ENCODE data around the gene ABCA4. TPM values are rescaled to one million over a fixed set of nuclear protein-coding genes. Genes with fewer than 3 reads are reported as not detected.
A peak's percentile ranks its signal among the peaks of the same experiment; 100 is the strongest.

The ABCA4 gene
- total and polyA plus RNA-seq, 5 donors: 0.06 to 0.19 (median 0.09) TPM; not detected in 2

DNA sequence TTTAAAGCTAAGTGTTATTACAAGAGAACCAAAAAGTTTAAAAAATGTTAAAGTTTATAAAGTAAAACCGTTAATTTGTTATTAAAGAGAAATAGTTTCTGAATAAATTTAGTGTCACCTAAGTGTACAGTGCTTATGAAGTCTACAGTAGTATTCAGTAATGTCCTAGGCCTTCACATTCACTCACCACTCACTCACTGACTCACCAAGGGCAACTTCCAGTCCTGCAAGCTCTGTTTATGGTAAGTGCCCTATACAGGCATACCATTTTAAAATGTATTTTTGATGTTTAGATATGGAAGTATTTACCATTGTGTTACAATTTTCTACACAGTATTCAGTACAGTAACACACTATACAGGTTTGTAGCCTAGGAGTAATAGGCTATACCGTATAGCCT, 151.6 kb downstream of the ABCA4 start:
- ATAC-seq (no peak), DNase-seq (no peak)
- intact Hi-C loops (cut with DNase I): no loop called here
- H3K27ac ChIP-seq (ENCODE audit: low read length): no peak overlapping the region
- H3K4me1 ChIP-seq (ENCODE audit: control insufficient read depth, insufficient read depth, low read length): no peaks in the 10 kb centered on the region
- H3K27me3 ChIP-seq (ENCODE audit: control insufficient read depth, insufficient read depth): no peaks in the 10 kb centered on the region
- WGBS: 80% methylated on average over 2 of the region's 2 CpGs
- no peaks in the 10 kb centered on the region for H3K9me3 ChIP-seq (ENCODE audit: control insufficient read depth, low read length)
- no peak overlapping the region for H3K4me3 ChIP-seq (ENCODE audit: low read length)

DNA sequence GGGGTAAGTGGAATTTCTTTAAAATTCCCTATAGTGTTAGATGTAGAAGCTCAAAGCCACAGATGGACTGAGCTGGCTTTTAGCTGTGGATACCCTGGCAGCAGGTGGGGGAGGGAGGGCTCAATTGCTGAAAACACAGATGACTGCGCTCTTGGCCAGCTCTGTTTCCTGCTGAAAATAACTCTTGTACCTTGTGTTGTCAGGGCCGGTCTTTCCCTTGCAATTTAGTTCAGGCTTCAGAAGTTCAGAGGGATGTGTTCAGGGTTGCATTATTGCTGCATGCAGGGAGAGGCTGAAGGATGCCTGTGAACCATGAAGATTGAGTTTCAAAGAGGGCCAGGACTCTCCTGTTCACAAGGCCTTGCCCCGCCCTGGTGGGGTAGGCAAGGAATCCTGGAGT, 153.6 kb downstream of the ABCA4 start:
- Histone ChIP-seq H3K9me3 (ENCODE audit: control insufficient read depth, low read length) (no peaks in the 10 kb centered on the region), H3K27me3 (ENCODE audit: control insufficient read depth, insufficient read depth) (no peaks in the 10 kb centered on the region), H3K27ac (ENCODE audit: low read length) (no peak overlapping the region), H3K4me1 (ENCODE audit: control insufficient read depth, insufficient read depth, low read length) (no peaks in the 10 kb centered on the region), H3K4me3 (ENCODE audit: low read length) (no peak overlapping the region)
- 64% methylated on average over 3 of the region's 3 CpGs for WGBS
- no peak for DNase-seq
- no peak for ATAC-seq
- intact Hi-C loops (cut with DNase I): no loop called here

DNA sequence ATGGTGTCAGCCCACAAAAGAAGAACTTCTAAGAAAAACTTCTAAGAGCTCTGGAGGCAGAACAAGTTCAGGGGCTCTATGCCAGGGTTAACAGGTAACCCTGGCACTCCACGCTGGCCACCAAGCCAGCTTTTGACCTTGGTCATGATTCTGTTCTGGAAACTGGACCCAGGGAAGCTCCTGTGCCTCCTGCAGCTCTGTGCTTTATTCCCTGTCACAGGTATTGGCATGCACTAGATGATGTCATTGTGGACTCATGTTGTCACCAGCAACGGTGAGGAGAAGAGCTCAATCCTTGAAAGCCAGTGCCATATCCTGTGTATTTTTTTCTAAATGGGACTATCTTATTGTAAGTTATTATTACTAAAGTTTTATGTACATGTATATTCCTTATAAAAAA, 155.1 kb downstream of the ABCA4 start:
- ATAC-seq: no peak
- intact Hi-C loops (cut with DNase I): no loop called here

DNA sequence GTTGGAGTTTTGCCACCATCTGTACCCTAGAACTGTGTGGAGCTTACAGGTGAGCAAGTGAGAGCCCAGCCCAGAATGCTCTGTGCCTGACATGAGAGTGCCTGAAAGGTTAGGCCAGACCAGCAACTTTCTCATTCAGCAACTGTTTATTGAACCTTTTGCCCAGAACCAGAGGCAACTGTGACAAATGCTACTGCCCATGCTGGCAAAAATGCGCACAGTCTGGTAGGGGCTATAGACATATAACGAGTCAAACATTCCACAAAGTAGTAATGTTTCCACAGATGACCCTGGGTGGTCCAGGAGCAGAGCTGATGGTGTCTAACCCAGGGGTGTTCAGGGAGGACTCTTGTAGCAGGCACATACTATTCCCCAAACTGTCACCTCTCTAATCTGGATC, 155.7 kb downstream of the ABCA4 start:
- no peaks in the 10 kb centered on the region for H3K27me3 ChIP-seq (ENCODE audit: control insufficient read depth, insufficient read depth)
- H3K27ac ChIP-seq (ENCODE audit: low read length): no peak overlapping the region
- no peaks in the 10 kb centered on the region for H3K9me3 ChIP-seq (ENCODE audit: control insufficient read depth, low read length)
- H3K4me3 ChIP-seq (ENCODE audit: low read length): no peak overlapping the region
- DNase-seq (no peak), ATAC-seq (no peak)
- WGBS: 94% methylated on average over 2 of the region's 2 CpGs
- H3K4me1 ChIP-seq (ENCODE audit: control insufficient read depth, insufficient read depth, low read length): no peaks in the 10 kb centered on the region
- intact Hi-C loops (cut with DNase I): no loop called here

More for the DNA sequence above, 155.1 kb downstream of the ABCA4 start:
- H3K4me3 ChIP-seq (ENCODE audit: low read length): no peak overlapping the region
- 71% methylated on average over 2 of the region's 2 CpGs for WGBS
- H3K27me3 ChIP-seq (ENCODE audit: control insufficient read depth, insufficient read depth): no peaks in the 10 kb centered on the region
- no peak for DNase-seq
- no peaks in the 10 kb centered on the region for H3K4me1 ChIP-seq (ENCODE audit: control insufficient read depth, insufficient read depth, low read length)
- H3K27ac ChIP-seq (ENCODE audit: low read length): no peak overlapping the region
- H3K9me3 ChIP-seq (ENCODE audit: control insufficient read depth, low read length): no peaks in the 10 kb centered on the region

DNA sequence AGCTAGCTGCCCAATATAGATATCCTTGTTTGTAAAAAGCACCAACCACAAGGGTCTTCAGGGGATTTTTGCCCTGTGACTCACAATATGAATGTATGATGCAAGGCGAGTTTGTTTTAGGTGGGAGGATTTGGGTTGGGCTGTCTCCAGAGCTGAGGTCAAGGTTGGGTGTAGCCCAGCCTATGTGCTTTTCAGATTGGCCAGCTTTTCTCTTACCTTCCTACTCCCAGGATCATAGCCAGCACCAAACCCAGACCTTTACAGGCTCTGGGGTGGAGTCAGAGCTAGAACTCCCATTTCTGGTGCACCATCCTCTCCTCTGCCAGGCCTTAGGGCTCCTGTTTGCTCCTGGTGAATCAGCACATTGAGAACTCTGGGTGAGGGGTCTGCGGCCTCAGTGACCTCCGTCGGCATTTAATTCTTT, 156.2 kb downstream of the ABCA4 start:
- no peak overlapping the region for H3K4me3 ChIP-seq (ENCODE audit: low read length)
- 82% methylated on average over 4 of the region's 4 CpGs for WGBS
- no peaks in the 10 kb centered on the region for H3K9me3 ChIP-seq (ENCODE audit: control insufficient read depth, low read length)
- intact Hi-C loops (cut with DNase I): no loop called here
- no peaks in the 10 kb centered on the region for H3K4me1 ChIP-seq (ENCODE audit: control insufficient read depth, insufficient read depth, low read length)
- ATAC-seq (peak; percentile 25 to 43), DNase-seq (peak in 1 of 3 donors; percentile 31)
- no peak overlapping the region for H3K27ac ChIP-seq (ENCODE audit: low read length)
- H3K27me3 ChIP-seq (ENCODE audit: control insufficient read depth, insufficient read depth): no peaks in the 10 kb centered on the region

GRCh38 chr1:93964096-93964776, 156.7 kb downstream of the ABCA4 start:
- no peak overlapping the region for H3K27ac ChIP-seq (ENCODE audit: low read length)
- intact Hi-C loops (cut with DNase I): no loop called here
- H3K4me3 ChIP-seq (ENCODE audit: low read length): no peak overlapping the region
- no peak for DNase-seq
- no peaks in the 10 kb centered on the region for H3K4me1 ChIP-seq (ENCODE audit: control insufficient read depth, insufficient read depth, low read length)
- H3K9me3 ChIP-seq (ENCODE audit: control insufficient read depth, low read length): no peaks in the 10 kb centered on the region
- 89% methylated on average over 4 of the region's 4 CpGs for WGBS
- H3K27me3 ChIP-seq (ENCODE audit: control insufficient read depth, insufficient read depth): no peaks in the 10 kb centered on the region
- peak in 1 of 2 donors; percentile 26 for ATAC-seq

DNA sequence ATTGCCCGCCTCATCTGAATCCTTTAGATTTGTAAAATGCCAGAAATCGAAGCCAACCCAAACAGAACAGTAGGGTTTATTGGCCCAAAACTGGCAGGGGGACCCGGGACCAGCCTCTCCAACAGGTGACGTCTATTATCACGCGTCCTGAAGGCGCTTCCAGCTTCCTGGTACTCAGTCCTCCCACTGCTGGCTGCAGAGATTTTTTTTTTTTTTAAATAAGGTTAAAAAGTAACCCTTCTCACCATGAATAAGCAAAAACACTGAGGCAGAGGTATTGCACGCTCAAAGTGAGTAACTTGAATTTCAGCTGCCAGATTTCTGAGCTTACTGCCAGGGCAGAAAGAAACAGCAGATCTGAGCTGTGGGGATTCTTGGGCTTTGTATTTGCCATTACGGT, 157.4 kb downstream of the ABCA4 start:
- WGBS: 77% methylated on average over 9 of the region's 9 CpGs
- DNase-seq: no peak
- intact Hi-C loops (cut with DNase I): no loop called here
- Histone ChIP-seq H3K4me3 (ENCODE audit: low read length) (no peak overlapping the region), H3K9me3 (ENCODE audit: control insufficient read depth, low read length) (no peaks in the 10 kb centered on the region), H3K4me1 (ENCODE audit: control insufficient read depth, insufficient read depth, low read length) (no peaks in the 10 kb centered on the region), H3K27ac (ENCODE audit: low read length) (no peak overlapping the region), H3K27me3 (ENCODE audit: control insufficient read depth, insufficient read depth) (no peaks in the 10 kb centered on the region)
- no peak for ATAC-seq

DNA sequence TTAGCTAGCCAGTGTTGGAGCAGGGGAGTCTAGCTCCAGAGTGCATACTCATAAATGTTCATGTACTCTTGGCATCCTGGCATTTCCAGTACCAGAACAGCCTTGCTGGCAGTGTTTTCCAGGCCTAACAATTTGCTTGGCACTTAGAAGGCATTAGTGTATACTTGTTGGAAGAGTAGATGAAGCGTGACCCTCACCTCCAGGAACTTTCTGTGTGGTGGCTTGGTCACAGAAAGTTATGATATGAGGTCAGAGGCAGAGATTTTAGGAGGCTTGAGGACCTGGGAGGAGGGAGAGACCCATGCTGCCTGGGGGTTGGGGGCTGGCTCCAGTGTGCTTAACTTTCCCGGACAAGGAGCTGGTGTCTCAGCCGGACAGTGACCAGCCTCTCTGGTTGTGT, 159.0 kb downstream of the ABCA4 start:
- H3K27ac ChIP-seq (ENCODE audit: low read length): no peak overlapping the region
- ATAC-seq: no peak
- H3K4me1 ChIP-seq (ENCODE audit: control insufficient read depth, insufficient read depth, low read length): no peaks in the 10 kb centered on the region
- H3K4me3 ChIP-seq (ENCODE audit: low read length): no peak overlapping the region
- 95% methylated on average over 3 of the region's 3 CpGs for WGBS
- DNase-seq: no peak
- no peaks in the 10 kb centered on the region for H3K9me3 ChIP-seq (ENCODE audit: control insufficient read depth, low read length)
- intact Hi-C loops (cut with DNase I): no loop called here
- no peaks in the 10 kb centered on the region for H3K27me3 ChIP-seq (ENCODE audit: control insufficient read depth, insufficient read depth)

DNA sequence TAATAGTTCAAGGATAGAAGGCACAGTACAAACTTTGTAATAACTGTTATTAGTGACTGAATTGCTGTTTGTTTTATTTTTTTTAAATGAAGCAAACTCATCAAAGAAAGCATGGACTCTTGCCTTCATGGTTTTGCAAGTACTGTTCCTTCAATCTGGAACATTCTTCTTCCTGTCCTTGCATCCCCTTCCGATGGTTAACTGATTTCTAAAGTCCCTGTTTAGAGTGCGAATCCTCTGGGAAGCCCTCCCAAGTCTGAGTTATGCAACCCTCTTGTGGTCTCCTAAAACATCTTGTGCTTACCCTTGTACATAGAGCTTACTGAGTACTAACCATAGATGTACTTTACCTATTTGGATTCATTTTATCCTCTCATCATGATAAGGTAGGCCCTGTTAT, 159.5 kb downstream of the ABCA4 start:
- H3K4me1 ChIP-seq (ENCODE audit: control insufficient read depth, insufficient read depth, low read length): no peaks in the 10 kb centered on the region
- H3K27me3 ChIP-seq (ENCODE audit: control insufficient read depth, insufficient read depth): no peaks in the 10 kb centered on the region
- no peak overlapping the region for H3K27ac ChIP-seq (ENCODE audit: low read length)
- intact Hi-C loops (cut with DNase I): no loop called here
- ATAC-seq (no peak), DNase-seq (no peak)
- no peak overlapping the region for H3K4me3 ChIP-seq (ENCODE audit: low read length)
- H3K9me3 ChIP-seq (ENCODE audit: control insufficient read depth, low read length): no peaks in the 10 kb centered on the region
- 80% methylated on average over 2 of the region's 2 CpGs for WGBS

DNA sequence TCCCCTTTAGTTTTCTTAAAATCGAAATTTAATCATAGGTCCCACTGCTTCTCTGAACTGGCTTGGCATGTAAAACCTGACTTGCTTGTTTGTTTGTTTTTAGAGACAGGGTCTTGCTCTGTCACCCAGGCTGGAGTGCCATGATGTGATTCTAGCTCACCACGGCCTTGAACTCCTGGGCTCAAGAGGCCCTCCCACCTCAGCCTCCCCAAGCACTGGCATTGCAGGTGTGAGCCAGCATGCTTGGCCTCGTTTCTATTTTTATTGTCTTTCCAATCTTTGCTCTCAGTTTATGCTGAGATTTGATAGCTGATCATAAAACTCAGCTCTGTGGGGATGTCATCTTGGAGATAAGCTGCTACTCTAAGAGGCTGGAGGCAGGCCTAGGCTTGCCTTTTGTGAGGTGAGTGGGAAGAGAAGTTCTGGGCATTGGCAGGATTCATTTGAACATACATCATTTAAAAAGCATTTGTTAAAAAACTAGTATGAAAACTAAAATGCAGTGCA, 160.3 kb downstream of the ABCA4 start:
- Histone ChIP-seq H3K9me3 (ENCODE audit: control insufficient read depth, low read length) (no peaks in the 10 kb centered on the region), H3K27me3 (ENCODE audit: control insufficient read depth, insufficient read depth) (no peaks in the 10 kb centered on the region), H3K4me1 (ENCODE audit: control insufficient read depth, insufficient read depth, low read length) (no peaks in the 10 kb centered on the region), H3K27ac (ENCODE audit: low read length) (no peak overlapping the region), H3K4me3 (ENCODE audit: low read length) (no peak overlapping the region)
- WGBS: 53% methylated on average over 3 of the region's 3 CpGs
- DNase-seq (no peak), ATAC-seq (no peak)
- intact Hi-C loops (cut with DNase I): no loop called here

DNA sequence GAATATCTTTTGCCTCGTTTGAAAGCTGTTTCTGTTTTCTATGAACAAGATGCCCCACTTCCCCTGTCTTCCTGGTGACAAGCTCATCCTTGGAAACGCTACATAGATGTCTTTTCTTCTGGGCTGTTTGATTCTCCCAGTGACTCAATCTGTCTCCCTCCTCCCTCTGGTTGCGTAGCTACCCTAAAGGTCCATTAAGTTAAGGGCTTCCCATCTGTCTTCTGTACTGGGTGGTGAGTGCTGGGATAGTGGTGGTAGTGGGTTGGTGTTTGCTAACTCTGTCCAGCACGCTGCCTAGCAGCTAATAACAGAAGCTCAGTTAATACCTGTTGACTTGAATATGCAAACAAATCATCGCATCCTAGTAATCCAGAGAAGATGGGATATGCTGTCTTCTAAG, 161.5 kb downstream of the ABCA4 start:
- 74% methylated on average over 5 of the region's 5 CpGs for WGBS
- Histone ChIP-seq H3K27ac (ENCODE audit: low read length) (no peak overlapping the region), H3K27me3 (ENCODE audit: control insufficient read depth, insufficient read depth) (no peaks in the 10 kb centered on the region), H3K4me3 (ENCODE audit: low read length) (no peak overlapping the region), H3K9me3 (ENCODE audit: control insufficient read depth, low read length) (no peaks in the 10 kb centered on the region), H3K4me1 (ENCODE audit: control insufficient read depth, insufficient read depth, low read length) (no peaks in the 10 kb centered on the region)
- intact Hi-C loops (cut with DNase I): no loop called here
- DNase-seq (no peak), ATAC-seq (no peak)

DNA sequence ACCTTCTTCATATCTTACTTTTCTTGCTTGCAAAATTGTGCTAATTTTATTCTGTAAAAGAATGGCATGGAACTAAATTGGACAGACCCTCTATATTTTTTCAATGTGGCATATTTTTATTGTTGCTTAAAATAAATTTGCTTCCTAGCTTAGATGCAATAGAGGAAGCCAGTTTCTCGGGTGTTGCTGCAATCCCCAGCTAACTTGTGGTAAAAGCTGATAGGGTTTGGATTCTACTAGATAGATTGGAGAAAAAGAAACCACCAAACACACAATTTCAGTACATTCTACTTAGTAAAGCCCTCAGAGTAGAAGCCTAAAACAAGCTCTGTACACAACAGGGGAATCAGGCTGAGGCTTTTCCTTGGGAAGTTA, 162.2 kb downstream of the ABCA4 start:
- intact Hi-C loops (cut with DNase I): no loop called here
- H3K27me3 ChIP-seq (ENCODE audit: control insufficient read depth, insufficient read depth): no peaks in the 10 kb centered on the region

More for the DNA sequence above, 162.2 kb downstream of the ABCA4 start:
- H3K4me1 ChIP-seq (ENCODE audit: control insufficient read depth, insufficient read depth, low read length): no peaks in the 10 kb centered on the region
- ATAC-seq (no peak), DNase-seq (no peak)
- H3K4me3 ChIP-seq (ENCODE audit: low read length): no peak overlapping the region
- no peaks in the 10 kb centered on the region for H3K9me3 ChIP-seq (ENCODE audit: control insufficient read depth, low read length)
- no peak overlapping the region for H3K27ac ChIP-seq (ENCODE audit: low read length)
- 58% methylated on average over 1 of the region's 1 CpG for WGBS
